Glutamatergic neuron (in vitro differentiated cells): ENCODE results near the gene TSPYL4. TPM values are rescaled to one million over a fixed set of nuclear protein-coding genes. Genes with fewer than 3 reads are reported as not detected.
A peak's percentile ranks its signal among the peaks of the same experiment; 100 is the strongest.

Experiments used
- DNase-seq: peaks from one replicate; pipeline ENCODE4 v3.0.0; 2022
- H3K27ac Mint-ChIP-seq: one replicate; pipeline ENCODE4 v1.8.0; 2020; ENCODE audit warnings: mild to moderate bottlenecking, mixed read lengths, inconsistent platforms; ENCODE audit not compliant: unreplicated experiment
- H3K27me3 Mint-ChIP-seq: one replicate; pipeline ENCODE4 v1.8.0; 2020; ENCODE audit warnings: mild to moderate bottlenecking, moderate library complexity, mixed read lengths, inconsistent platforms; ENCODE audit not compliant: unreplicated experiment
- H3K36me3 Mint-ChIP-seq: one replicate; pipeline ENCODE4 v1.8.0; 2020; ENCODE audit warnings: mild to moderate bottlenecking, mixed read lengths, inconsistent platforms; ENCODE audit not compliant: unreplicated experiment
- H3K4me1 Mint-ChIP-seq: one replicate; pipeline ENCODE4 v1.8.0; 2020; ENCODE audit warnings: mild to moderate bottlenecking, low read depth, mixed read lengths, inconsistent platforms; ENCODE audit not compliant: unreplicated experiment
- H3K4me3 Mint-ChIP-seq: one replicate; pipeline ENCODE4 v1.8.0; 2020; ENCODE audit warnings: mild to moderate bottlenecking, mixed read lengths, inconsistent platforms; ENCODE audit not compliant: unreplicated experiment
- H3K9me3 Mint-ChIP-seq: one replicate; pipeline ENCODE4 v1.8.0; 2020; ENCODE audit warnings: mild to moderate bottlenecking, moderate library complexity, mixed read lengths, inconsistent platforms; ENCODE audit not compliant: unreplicated experiment
- total RNA-seq: library from RNA; stranded (reverse); fragmentation: NEBNext Ultra II Directional; extraction: Animal tissue kit (Norgen Biotek cat#: 25700); gene quantifications from one replicate; pipeline ENCODE4 v1.2.1, GENCODE V29; 2021; ENCODE audit not compliant: unreplicated experiment
- TF ChIP-seq, protein P1 (sequence below): fragments of 200-600 bp; sonication (generic); IDR thresholded peaks from one replicate; pipeline ENCODE4 v1.5.0; 2021; ENCODE audit not compliant: partially characterized antibody, unreplicated experiment

The TSPYL4 gene
- total RNA-seq, 1 donor from 2014 or later: 81.3 TPM

DNA sequence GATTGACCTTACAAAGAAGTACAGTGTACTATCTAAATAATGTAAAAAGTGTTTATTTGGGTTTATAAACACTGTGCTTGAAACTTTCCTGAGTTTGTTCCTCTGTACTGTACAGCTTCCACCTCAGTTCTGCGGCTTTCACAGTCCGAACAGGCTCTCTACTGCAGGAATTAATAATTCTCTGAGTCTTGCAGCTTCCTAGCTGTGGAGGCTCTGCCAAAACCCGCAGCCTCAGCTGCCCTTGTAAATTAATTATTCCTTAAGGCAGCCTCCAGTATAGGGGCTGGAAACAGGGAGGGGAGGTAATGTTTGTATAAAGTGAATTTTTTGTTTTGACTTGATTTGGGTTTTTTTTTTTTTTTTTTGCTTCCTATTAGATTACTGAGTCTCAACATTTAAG is 19.2 kb downstream of the TSPYL4 start:
- H3K36me3 Mint-ChIP-seq: no peaks in the 10 kb centered on the region
- peaks cover 2% of the 10 kb centered on the region for H3K27me3 Mint-ChIP-seq
- TF ChIP-seq, protein P1, sequence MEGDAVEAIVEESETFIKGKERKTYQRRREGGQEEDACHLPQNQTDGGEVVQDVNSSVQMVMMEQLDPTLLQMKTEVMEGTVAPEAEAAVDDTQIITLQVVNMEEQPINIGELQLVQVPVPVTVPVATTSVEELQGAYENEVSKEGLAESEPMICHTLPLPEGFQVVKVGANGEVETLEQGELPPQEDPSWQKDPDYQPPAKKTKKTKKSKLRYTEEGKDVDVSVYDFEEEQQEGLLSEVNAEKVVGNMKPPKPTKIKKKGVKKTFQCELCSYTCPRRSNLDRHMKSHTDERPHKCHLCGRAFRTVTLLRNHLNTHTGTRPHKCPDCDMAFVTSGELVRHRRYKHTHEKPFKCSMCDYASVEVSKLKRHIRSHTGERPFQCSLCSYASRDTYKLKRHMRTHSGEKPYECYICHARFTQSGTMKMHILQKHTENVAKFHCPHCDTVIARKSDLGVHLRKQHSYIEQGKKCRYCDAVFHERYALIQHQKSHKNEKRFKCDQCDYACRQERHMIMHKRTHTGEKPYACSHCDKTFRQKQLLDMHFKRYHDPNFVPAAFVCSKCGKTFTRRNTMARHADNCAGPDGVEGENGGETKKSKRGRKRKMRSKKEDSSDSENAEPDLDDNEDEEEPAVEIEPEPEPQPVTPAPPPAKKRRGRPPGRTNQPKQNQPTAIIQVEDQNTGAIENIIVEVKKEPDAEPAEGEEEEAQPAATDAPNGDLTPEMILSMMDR: no peak

DNA sequence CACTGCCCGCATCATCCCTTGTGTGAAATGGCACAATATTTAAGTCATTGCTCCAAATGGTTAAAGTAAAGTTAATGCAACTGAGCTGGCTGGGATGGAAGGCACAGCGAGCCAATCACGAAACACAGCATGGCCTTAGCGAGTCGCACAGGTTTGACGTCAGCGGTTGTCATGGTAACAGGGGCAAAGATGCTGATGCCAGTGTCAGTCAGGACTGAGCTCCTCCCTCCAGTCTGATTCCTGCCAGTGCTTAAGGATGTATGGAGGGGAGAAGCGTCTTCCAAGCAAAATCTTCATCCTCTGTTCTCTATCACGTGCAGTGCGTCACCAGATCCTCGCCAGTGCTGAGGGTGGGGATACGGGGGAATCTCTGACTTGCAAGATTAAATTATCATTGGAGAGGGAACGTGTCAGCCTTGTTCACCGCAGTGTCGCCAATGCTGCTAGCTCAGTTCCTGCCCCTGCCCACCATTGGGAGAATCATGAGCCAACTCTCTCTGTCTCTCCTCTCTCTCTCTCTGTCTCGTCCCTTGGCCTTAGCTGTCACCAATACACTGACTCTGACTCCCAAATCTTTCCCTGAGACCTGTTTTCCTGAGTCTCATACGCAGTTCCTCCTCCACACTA is 24.5 kb downstream of the TSPYL4 start:
- Mint-ChIP-seq H3K4me3 (peak overlapping the region; percentile 85), H3K27ac (peak overlapping the region; percentile 76), H3K9me3 (peaks cover 1% of the 10 kb centered on the region), H3K4me1 (peaks cover 12% of the 10 kb centered on the region), H3K27me3 (peaks cover 2% of the 10 kb centered on the region), H3K36me3 (no peaks in the 10 kb centered on the region)
- DNase-seq: peak; percentile 97
- TF ChIP-seq, protein P1: no peak

More for the DNA sequence above, 19.2 kb downstream of the TSPYL4 start:
- Mint-ChIP-seq H3K27ac (no peak overlapping the region), H3K9me3 (peaks cover 1% of the 10 kb centered on the region), H3K4me1 (peaks cover 14% of the 10 kb centered on the region), H3K4me3 (no peak overlapping the region)
- DNase-seq: no peak

DNA sequence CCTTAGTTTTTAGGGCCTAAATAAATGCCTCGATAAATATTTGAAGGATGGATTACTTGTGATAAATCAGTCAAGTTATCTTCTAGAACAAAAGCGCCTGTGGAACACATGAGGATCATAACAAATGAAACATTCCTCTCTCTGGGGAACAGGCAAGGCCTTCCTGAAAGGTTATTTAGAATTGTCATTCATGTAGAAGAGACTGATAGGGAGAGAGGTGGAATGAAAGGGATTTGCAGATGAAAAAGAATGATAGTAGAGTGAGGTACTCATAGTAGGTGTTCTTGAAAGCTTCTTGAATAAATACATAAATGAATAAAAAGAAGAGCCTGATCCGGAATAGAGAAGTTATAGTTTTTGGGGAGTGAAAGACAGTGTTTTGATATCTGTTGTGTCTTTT is 30.5 kb downstream of the TSPYL4 start:
- no peak for DNase-seq
- peaks cover 9% of the 10 kb centered on the region for H3K27me3 Mint-ChIP-seq

DNA sequence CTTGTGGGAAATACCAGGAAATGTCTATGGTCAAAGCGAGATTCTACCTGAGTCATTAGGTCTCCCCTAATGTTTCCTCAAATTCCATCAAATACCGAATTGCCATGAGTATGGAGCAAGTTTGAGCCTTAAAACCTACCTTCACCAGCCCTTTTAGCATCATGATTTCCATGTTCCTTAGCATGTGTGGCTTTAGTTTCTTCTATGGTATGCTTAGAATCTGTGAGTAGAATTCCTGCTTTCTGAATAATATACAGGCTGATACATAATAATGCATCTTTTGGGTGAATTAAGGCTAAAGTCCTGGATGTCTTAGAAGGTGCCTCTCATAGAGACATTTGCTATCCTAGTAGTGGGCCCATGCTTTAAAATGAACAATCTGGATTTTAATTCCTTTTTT is 32.0 kb downstream of the TSPYL4 start:
- peaks cover 24% of the 10 kb centered on the region for H3K4me1 Mint-ChIP-seq
- no peak for DNase-seq
- H3K9me3 Mint-ChIP-seq: no peaks in the 10 kb centered on the region
- peak overlapping the region; percentile 77 for H3K27ac Mint-ChIP-seq
- TF ChIP-seq, protein P1: no peak
- H3K4me3 Mint-ChIP-seq: no peak overlapping the region
- H3K36me3 Mint-ChIP-seq: no peaks in the 10 kb centered on the region
- peaks cover 9% of the 10 kb centered on the region for H3K27me3 Mint-ChIP-seq

More for the DNA sequence above, 30.5 kb downstream of the TSPYL4 start:
- TF ChIP-seq, protein P1: no peak
- H3K4me1 Mint-ChIP-seq: peaks cover 24% of the 10 kb centered on the region
- H3K27ac Mint-ChIP-seq: no peak overlapping the region
- no peaks in the 10 kb centered on the region for H3K36me3 Mint-ChIP-seq
- H3K9me3 Mint-ChIP-seq: no peaks in the 10 kb centered on the region
- H3K4me3 Mint-ChIP-seq: no peak overlapping the region

DNA sequence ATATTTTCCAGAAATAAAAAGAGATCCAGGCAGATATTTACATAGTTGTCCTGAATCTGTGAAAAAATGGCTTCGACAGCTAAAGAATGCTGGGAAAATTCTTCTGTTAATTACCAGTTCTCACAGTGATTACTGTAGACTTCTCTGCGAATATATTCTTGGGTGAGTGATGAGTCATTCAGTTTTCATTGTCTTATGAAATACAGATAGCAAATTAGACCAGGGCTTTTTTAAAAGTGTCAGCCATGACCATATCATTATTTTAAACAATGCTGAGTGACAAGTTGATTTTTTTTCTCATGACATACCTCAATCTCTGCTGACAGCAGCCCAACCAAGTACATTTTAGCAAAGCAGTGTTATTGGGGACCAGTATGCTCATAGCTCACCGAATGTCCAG is 32.8 kb downstream of the TSPYL4 start:
- Mint-ChIP-seq H3K27ac (peak overlapping the region; percentile 77), H3K36me3 (no peaks in the 10 kb centered on the region)

More for the DNA sequence above, 32.8 kb downstream of the TSPYL4 start:
- Mint-ChIP-seq H3K9me3 (no peaks in the 10 kb centered on the region), H3K4me1 (peaks cover 24% of the 10 kb centered on the region), H3K4me3 (no peak overlapping the region), H3K27me3 (peaks cover 9% of the 10 kb centered on the region)
- DNase-seq: no peak
- TF ChIP-seq, protein P1: no peak
